ENCODE measurements around the gene CYTH1. TPM values are rescaled to one million over a fixed set of nuclear protein-coding genes. Genes with fewer than 3 reads are reported as not detected.

The CYTH1 gene
- total and polyA plus RNA-seq, 10 of the 15 experiments (the other 5 are each of a cell fraction or from before 2014, with no cell fraction given) = 6.6 to 188 (median 145) TPM

GRCh38 chr17:78706271-78706915 is 75.7 kb downstream of the CYTH1 start (continued):
- TF ChIP-seq IKZF2 (IDR thresholded peaks at IDR 0.05) (peak; percentile 74 to 95), IRF5 (IDR thresholded peaks at IDR 0.05; ENCODE audit: borderline replicate concordance) (no peak), POLR2A (IDR thresholded peaks at IDR 0.05; ENCODE audit: low read depth, low read length) (peak; percentile 67), TCF3 (IDR thresholded peaks at IDR 0.05; ENCODE audit: borderline replicate concordance, insufficient read depth, low read depth, low read length) (peak; percentile 97), KLF5 (IDR thresholded peaks at IDR 0.05; ENCODE audit: partially characterized antibody) (peak; percentile 74), RAD21 (IDR thresholded peaks at IDR 0.05; ENCODE audit: insufficient read depth, low read depth, low read length) (no peak), ZSCAN29 (IDR thresholded peaks at IDR 0.05) (no peak), EP300 (IDR thresholded peaks at IDR 0.05; ENCODE audit: borderline replicate concordance in 1 of 2, control insufficient read depth in 1 of 2, low read depth in 2 of 2, low read length in 2 of 2) (peak; percentile 100), CBX3 (IDR thresholded peaks at IDR 0.05; ENCODE audit: borderline replicate concordance, low read depth) (no peak), CTCF (IDR thresholded peaks at IDR 0.05 in 2 of 3, conservative IDR thresholded peaks at IDR 0.05 in 1 of 3; ENCODE audit: control insufficient read depth in 2 of 3, extremely low read depth in 1 of 3, insufficient read depth in 1 of 3, low read depth in 3 of 3, low read length in 3 of 3) (no peak), TAF1 (IDR thresholded peaks at IDR 0.05; ENCODE audit: borderline replicate concordance, low read depth, low read length) (peak; percentile 35; the same call in 1 of the 2 replicates), MXI1 (IDR thresholded peaks at IDR 0.05; ENCODE audit: low read depth, low read length) (no peak; the same call in 1 of the 2 replicates), ETV6 (conservative IDR thresholded peaks at IDR 0.05 in 1 of 2, IDR thresholded peaks at IDR 0.05 in 1 of 2; ENCODE audit: borderline replicate concordance in 1 of 2, low read depth in 1 of 2) (peak in 1 of 2 experiments; percentile 12; a peak in 1 of 4 replicates), CBX5 (IDR thresholded peaks at IDR 0.05; ENCODE audit: low read depth) (no peak), FOXK2 (IDR thresholded peaks at IDR 0.05) (peak; percentile 69), STAT1 (conservative IDR thresholded peaks at IDR 0.05) (no peak), KDM1A (IDR thresholded peaks at IDR 0.05; ENCODE audit: borderline replicate concordance) (no peak), POLR2AphosphoS5 (IDR thresholded peaks at IDR 0.05; ENCODE audit: low read length) (peak; percentile 75; the same call in 1 of the 2 replicates), HDAC6 (IDR thresholded peaks at IDR 0.05; ENCODE audit: unreplicated experiment) (no peak), BHLHE40 (IDR thresholded peaks at IDR 0.05; ENCODE audit: borderline replicate concordance in 1 of 2, low read depth in 2 of 2, low read length in 1 of 2) (peak; percentile 93 to 94)
- TF ChIP-seq, protein P1, sequence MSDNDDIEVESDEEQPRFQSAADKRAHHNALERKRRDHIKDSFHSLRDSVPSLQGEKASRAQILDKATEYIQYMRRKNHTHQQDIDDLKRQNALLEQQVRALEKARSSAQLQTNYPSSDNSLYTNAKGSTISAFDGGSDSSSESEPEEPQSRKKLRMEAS (IDR thresholded peaks at IDR 0.05; ENCODE audit: low read depth, low read length) = 0 out of 2 replicates have a peak, but pooled peaks have one; percentile 41

All from GM12878 (cell line).